KG1 (cell line): Measurements from ENCODE around the gene RNF113A.
"Not testable (repeated sequence)": the region's sequence is repeated elsewhere in the genome, so short reads cannot be mapped to it uniquely, and the experiment has no call there.

Experiments used
- DNase-seq: peaks from one replicate; lab custom pipeline; 2025; lab: John Stamatoyannopoulos, UW

Gene RNF113A

DNA sequence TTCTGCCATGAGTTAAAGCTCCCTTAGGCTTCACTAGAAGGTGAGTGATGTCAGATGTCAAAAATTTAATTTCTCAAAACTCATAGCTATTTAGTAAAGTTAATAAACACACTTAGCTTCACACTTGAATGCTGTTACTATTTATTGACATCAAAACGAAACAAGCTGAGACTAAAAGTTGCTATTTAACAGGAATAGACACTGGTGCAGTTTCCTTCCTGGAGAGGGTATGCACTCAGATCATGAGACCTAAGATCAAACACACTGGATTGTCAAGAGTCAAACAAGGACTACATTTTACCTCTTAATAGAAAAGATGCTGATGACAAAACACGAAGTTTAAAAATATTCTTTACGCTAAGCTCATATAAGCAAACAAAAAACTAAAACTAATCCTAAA lies 37.6 kb downstream of the RNF113A start:
- no peak for DNase-seq

DNA sequence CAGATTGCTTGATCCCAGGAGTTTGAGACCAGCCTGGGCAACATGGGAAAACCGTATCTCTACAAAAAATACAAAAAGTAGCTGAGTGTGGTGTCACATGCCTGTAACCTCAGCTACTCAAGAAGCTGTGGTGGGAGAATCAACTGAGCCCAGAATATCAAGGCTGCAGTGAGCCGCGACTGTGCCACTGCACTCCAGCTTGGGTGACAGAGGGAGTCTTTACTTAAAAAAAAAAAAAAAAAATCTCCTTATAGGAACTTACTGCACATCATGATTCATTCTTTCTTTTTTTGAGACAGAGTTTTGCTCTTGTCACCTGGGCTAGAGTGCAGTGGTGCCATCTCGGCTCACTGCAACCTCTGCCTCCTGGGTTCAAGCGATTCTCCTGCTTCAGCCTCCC lies 43.1 kb downstream of the RNF113A start:
- DNase-seq = no peak

DNA sequence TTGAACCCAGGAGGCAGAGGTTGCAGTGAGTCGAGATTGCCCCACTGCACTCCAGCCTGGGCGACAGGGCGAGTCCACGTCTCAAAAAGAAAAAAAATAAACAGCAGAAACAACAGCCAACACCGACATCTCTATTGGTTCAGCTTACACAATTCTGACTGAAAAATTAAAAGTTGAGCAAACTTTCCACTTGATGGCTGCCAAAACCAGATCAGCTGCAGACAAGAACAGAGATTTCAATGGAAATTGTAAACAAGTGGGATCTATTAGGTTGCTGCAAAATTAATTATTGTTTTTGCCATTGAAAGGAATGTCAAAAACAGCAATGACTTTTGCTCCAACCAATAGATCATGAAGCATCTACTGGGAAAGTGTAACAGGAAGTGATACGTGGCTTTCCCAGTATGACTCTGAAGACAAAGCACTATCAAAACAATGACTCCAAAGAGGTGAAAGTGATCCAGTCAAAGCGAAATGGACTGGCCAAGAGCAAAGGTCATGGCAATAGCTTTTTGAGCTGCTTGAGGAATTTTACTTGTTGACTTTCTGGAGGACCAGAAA lies 45.1 kb downstream of the RNF113A start:
- DNase-seq = no peak

DNA sequence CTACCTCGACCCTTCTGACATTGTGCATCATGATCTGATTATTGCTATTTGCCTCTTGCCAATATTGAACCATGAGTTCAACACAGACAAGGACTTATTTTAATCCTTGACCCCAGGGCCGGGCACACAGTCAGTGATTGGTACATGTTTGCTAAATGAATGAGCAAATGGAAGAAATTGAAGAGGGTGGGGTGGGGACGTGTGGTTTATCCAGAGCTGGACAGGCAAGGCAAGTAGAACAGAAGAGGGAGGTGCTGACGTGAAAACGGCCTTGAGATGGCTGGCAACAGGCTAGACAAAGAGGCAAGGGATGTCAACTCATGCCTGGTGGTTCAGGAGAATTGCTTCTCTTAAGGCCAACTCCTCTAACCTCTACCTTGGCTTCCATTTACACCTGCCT lies 47.3 kb downstream of the RNF113A start:
- DNase-seq = not testable (repeated sequence)

DNA sequence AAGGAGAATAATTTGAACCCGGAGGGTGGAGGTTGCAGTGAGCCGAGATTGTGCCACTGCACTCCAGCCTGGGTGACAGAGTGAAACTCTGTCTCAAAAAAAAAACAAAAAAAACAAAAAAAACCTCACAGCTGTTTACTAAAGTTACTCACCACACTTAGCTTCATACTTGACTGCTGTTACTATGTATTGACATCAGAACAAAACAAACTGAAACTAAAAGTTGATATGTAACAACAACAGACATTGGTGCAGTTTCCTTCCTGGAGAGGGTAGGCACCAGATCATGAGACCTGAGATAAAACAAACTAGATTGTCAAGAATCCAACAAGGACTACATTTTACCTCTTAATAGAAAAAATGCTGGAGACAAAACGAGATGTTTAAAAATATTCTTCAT lies 49.8 kb downstream of the RNF113A start:
- DNase-seq = not testable (repeated sequence)
